HepG2 (cell line): Measurements from ENCODE around the gene POU6F1. TPM values are rescaled to one million over a fixed set of nuclear protein-coding genes. Genes with fewer than 3 reads are reported as not detected.

Experiments used
- ATAC-seq: fragments of 200-7000 bp; cut with Tn5 transposase; 3 replicates; pipeline ENCODE4 v1.9.1; 2020; ENCODE audit warnings: mild to moderate bottlenecking, moderate library complexity
- BruUV-seq: library from RNA; stranded (reverse); fragments of 400-500 nt; replicated peaks from 2 replicates; lab custom pipeline; 2021; lab: Mats Ljungman, UMichigan
- CTCF ChIA-PET: fragments of 300-600 bp; formaldehyde crosslinking; extraction: SDS; loops from one replicate; lab custom pipeline; 2021; ENCODE audit warnings: low total read pairs, inconsistent platforms, low intra/inter-chr PET ratio; lab: Yijun Ruan, JAX
- POLR2A ChIA-PET: fragments of 350-600 bp; sonication (Branson Sonifier 250); formaldehyde crosslinking; loops from one replicate; lab custom pipeline; 2020; ENCODE audit warnings: antibody characterized with exemption, inconsistent platforms; lab: Yijun Ruan, JAX
- DNase-seq: peaks from one replicate; pipeline ENCODE4 v3.0.0-alpha.2; 2015; ENCODE audit warnings: low spot score
- FAIRE-seq: peaks from 3 replicates; lab custom pipeline; 2011; peaks lifted over from hg19 to GRCh38; lab: Jason Lieb, UNC
- H2AFZ ChIP-seq: one replicate; pipeline ENCODE4 v1.6.1; 2011; ENCODE audit warnings: low read length, inconsistent platforms
- H3K27ac ChIP-seq: fragments of 300-600 bp; 3 replicates; pipeline ENCODE4 v1.8.0; 2011; ENCODE audit warnings: mixed run types, mild to moderate bottlenecking, mixed read lengths, low read length, inconsistent platforms; ENCODE audit not compliant: insufficient read depth; ENCODE audit errors: extremely low read length
- H3K27me3 ChIP-seq, 2 experiments: fragments of 200-600 bp in 1 of 2; 2 replicates in 1 of 2; 3 replicates in 1 of 2; pipeline versions ENCODE4 v1.6.0 to v1.8.0; 2011; ENCODE audit warnings: low read length in 2 of 2, mild to moderate bottlenecking in 2 of 2, moderate library complexity in 2 of 2, inconsistent platforms in 1 of 2; ENCODE audit not compliant: insufficient read depth in 2 of 2, control insufficient read depth in 1 of 2
- H3K36me3 ChIP-seq, 2 experiments: fragments of 200-600 bp in 1 of 2; replicated peaks in 1 of 2; 2 replicates in 1 of 2; 3 replicates in 1 of 2; pipeline versions ENCODE4 v1.5.1 to v1.8.0; 2011; ENCODE audit warnings: low read length in 2 of 2, inconsistent platforms in 1 of 2; ENCODE audit not compliant: insufficient read depth in 2 of 2, control insufficient read depth in 1 of 2
- H3K4me1 ChIP-seq: 2 replicates; pipeline ENCODE4 v1.5.1; 2012; ENCODE audit warnings: low read length, inconsistent platforms; ENCODE audit not compliant: insufficient read depth
- H3K4me2 ChIP-seq: 2 replicates; pipeline ENCODE4 v1.6.0; 2011; ENCODE audit warnings: low read depth, low read length, inconsistent platforms
- H3K4me3 ChIP-seq, 3 experiments: fragments of 200-600 bp in 1 of 3; sonication (generic), shearing (Covaris generic) in 1 of 3; replicated peaks in 1 of 3; 2 replicates each; pipeline ENCODE4 v1.5.1; 2011 to 2016; ENCODE audit warnings: low read length in 3 of 3, inconsistent platforms in 2 of 3, low read depth in 2 of 3, mild to moderate bottlenecking in 2 of 3, control low read depth in 1 of 3, mixed read lengths in 1 of 3; ENCODE audit not compliant: insufficient read depth in 1 of 3
- H3K79me2 ChIP-seq: one replicate; pipeline ENCODE4 v1.6.1; 2011; ENCODE audit warnings: low read length, inconsistent platforms; ENCODE audit not compliant: insufficient read depth
- H3K9ac ChIP-seq: 2 replicates; pipeline ENCODE4 v1.6.0; 2011; ENCODE audit warnings: mild to moderate bottlenecking, low read depth, low read length, inconsistent platforms; ENCODE audit not compliant: insufficient read depth
- H3K9me3 ChIP-seq: 2 replicates; pipeline ENCODE4 v1.5.1; 2012; ENCODE audit warnings: mild to moderate bottlenecking, low read length
- H4K20me1 ChIP-seq: 2 replicates; pipeline ENCODE4 v1.6.0; 2011; ENCODE audit warnings: inconsistent platforms, mild to moderate bottlenecking, low read length, moderate library complexity; ENCODE audit not compliant: insufficient read depth
- PAX8 ChIP-seq: sonication (generic); formaldehyde crosslinking; IDR thresholded peaks from 2 replicates; pipeline ENCODE4 v1.8.0; 2022; ENCODE audit warnings: mild to moderate bottlenecking, missing genetic modification reagents, borderline replicate concordance
- REXO4 ChIP-seq: sonication (generic); formaldehyde crosslinking; IDR thresholded peaks from 2 replicates; pipeline ENCODE4 v1.8.0; 2022; ENCODE audit warnings: missing genetic modification reagents, mild to moderate bottlenecking, borderline replicate concordance
- ZFP37 ChIP-seq: sonication (generic); formaldehyde crosslinking; IDR thresholded peaks from 2 replicates; pipeline ENCODE4 v1.4.0; 2020; ENCODE audit warnings: missing genetic modification reagents, borderline replicate concordance
- ZNF709 ChIP-seq: sonication (generic); formaldehyde crosslinking; IDR thresholded peaks from 2 replicates; pipeline ENCODE4 v1.5.0; 2020; ENCODE audit warnings: mild to moderate bottlenecking, missing genetic modification reagents
- WGBS: methylation state at CpG from one replicate; pipeline ENCODE4 v1.1.6; 2017; ENCODE audit warnings: low lambda C conversion rate; 5-methylcytosine and 5-hydroxymethylcytosine counted together
- in situ Hi-C: cut with HindIII; loops from 2 replicates; pipeline ENCODE4 v1.10.0; 2017; ENCODE audit warnings: low pct_unique_long_range_greater_than_20kb; ENCODE audit not compliant: extremely low pct_ligation_motif_present
- intact Hi-C: fragments of 100-400 bp; cut with micrococcal nuclease; formaldehyde crosslinking; loops from one replicate; pipeline ENCODE4 v1.10.0; 2022; ENCODE audit not compliant: unreplicated experiment
- polyA plus RNA-seq, 8 experiments: library from polyadenylated mRNA; depleted of rRNA in 3 of 8; stranded (reverse) in 7 of 8; unstranded in 1 of 8; fragments of >200 nt; fragmentation: Illumina TruSeq in 4 of 8; extraction: Trizol in 4 of 8; gene quantifications; 2 replicates each; pipeline versions ENCODE4 v1.2.1 to v1.2.3, GENCODE V29; 2011 to 2016; ENCODE audit warnings: low read depth in 4 of 8, missing spikeins in 1 of 8, mixed read lengths in 1 of 8; ENCODE audit not compliant: insufficient read depth in 1 of 8
- total RNA-seq, 5 experiments: library from RNA; depleted of rRNA; stranded (reverse); fragments of >200 nt; fragmentation: Illumina TruSeq; extraction: Trizol; gene quantifications; 2 replicates each; pipeline ENCODE4 v1.2.3, GENCODE V29; 2016; ENCODE audit warnings: low read depth in 1 of 5
- TF ChIP-seq, protein P1 (sequence below): sonication (generic); formaldehyde crosslinking; IDR thresholded peaks from 2 replicates; pipeline ENCODE4 v1.4.0; 2020; ENCODE audit warnings: missing genetic modification reagents
- TF ChIP-seq, protein P2 (sequence below): sonication (generic); formaldehyde crosslinking; IDR thresholded peaks from 2 replicates; pipeline ENCODE4 v1.4.0; 2020; ENCODE audit warnings: missing genetic modification reagents, mild to moderate bottlenecking, borderline replicate concordance
- TF ChIP-seq, protein P3 (sequence below): sonication (generic); formaldehyde crosslinking; IDR thresholded peaks from 2 replicates; pipeline ENCODE4 v1.9.0; 2021; ENCODE audit warnings: missing genetic modification reagents, borderline replicate concordance
- TF ChIP-seq, protein P4 (sequence below): sonication (generic); formaldehyde crosslinking; conservative IDR thresholded peaks from 2 replicates; pipeline ENCODE4 v1.4.0; 2020; ENCODE audit warnings: missing genetic modification reagents

Gene POU6F1
- total and polyA plus RNA-seq, 2 of the 13 experiments (the other 11 are each of a cell fraction or from before 2014, with no cell fraction given): 0.48 to 0.51 TPM

DNA sequence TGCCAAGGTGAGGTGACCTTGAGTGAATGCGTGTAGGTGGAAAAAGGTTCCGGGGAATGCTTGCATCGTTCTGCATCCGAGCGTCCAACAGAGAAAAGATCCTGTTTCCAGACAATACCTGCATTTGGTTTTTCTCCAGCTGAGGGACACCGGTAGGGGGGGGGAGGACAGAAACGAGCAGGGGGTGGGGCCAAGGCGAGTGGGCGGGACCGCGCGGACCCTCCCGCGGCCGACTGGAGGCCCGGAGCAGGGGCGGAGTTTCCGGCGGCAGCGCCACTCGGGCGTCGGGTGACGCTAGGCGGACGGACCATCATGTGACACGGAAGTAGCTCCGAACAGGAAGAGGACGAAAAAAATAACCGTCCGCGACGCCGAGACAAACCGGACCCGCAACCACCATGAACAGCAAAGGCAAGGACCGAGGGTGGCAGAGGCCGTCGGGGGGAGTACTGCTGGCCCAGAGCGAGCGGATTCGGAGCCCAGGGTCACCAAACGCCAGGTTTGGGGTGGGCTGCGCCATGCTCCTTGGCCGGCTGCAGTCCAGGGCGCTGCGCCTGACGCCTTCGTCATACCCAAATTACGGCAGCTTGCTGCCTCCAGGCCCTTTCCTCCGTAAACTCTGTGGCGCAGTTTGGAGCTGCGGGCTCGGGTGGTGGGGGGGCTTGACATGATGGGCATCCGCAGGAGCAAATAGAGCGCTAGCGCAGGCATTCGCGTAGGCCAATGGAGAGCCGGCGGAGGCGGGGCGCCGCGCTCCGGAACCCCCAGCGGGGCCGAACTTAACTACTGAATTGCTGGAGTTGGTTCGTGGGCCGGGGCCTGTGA lies 20.9 kb upstream of the POU6F1 start, which contains the start of gene DAZAP2:
Gene DAZAP2 (plus strand): TSS at position 317 of the 825 bp plus-strand sequence. CDS start 82 bp downstream, at position 399.
- in situ Hi-C loops: no loop called here
- Histone ChIP-seq H3K27me3 (no peaks in the 10 kb centered on the region; a peak in 1 of 5 replicates), H3K9ac (peak within 1 kb of the TSS; percentile 100), H3K79me2 (peaks cover 7% of the 10 kb centered on the region), H3K27ac (peak within 1 kb of the TSS; percentile 100), H4K20me1 (no peaks in the 10 kb centered on the region), H3K36me3 (peaks cover 8 to 27% of the 10 kb centered on the region in 2 experiments), H3K9me3 (no peaks in the 10 kb centered on the region), H3K4me2 (peak within 1 kb of the TSS; percentile 87), H2AFZ (peak within 1 kb of the TSS; percentile 96), H3K4me3 (peak within 1 kb of the TSS; percentile 99 to 100 (median 100)), H3K4me1 (peaks cover 18% of the 10 kb centered on the region)
- POLR2A ChIA-PET: interaction anchor here (0.6 to 2.3 kb wide), 19 partner anchors 9 to 610 kb away, joined by 3 to 43 read pairs (median 5); partner anchors contain the start of genes ATF1, CSRNP2, FIGNL2 and POU6F1
- intact Hi-C loops: no loop called here
- ATAC-seq: peak; percentile 97
- peak; percentile 88 for DNase-seq
- CTCF ChIA-PET: interaction anchor here (0.6 kb wide), 1 partner anchor 416 kb away, joined by 3 read pairs; no protein-coding TSS in a partner anchor
- 0% methylated on average over 30 of the region's 70 CpGs for WGBS
- peak; percentile 72 for FAIRE-seq
- BruUV-seq: TSS peak; percentile 74
- TF ChIP-seq, protein P1, sequence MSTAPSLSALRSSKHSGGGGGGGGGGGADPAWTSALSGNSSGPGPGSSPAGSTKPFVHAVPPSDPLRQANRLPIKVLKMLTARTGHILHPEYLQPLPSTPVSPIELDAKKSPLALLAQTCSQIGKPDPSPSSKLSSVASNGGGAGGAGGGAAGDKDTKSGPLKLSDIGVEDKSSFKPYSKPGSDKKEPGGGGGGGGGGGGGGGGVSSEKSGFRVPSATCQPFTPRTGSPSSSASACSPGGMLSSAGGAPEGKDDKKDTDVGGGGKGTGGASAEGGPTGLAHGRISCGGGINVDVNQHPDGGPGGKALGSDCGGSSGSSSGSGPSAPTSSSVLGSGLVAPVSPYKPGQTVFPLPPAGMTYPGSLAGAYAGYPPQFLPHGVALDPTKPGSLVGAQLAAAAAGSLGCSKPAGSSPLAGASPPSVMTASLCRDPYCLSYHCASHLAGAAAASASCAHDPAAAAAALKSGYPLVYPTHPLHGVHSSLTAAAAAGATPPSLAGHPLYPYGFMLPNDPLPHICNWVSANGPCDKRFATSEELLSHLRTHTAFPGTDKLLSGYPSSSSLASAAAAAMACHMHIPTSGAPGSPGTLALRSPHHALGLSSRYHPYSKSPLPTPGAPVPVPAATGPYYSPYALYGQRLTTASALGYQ (CRISPR knock-in tag): peak; percentile 64
- TF ChIP-seq, protein P2, sequence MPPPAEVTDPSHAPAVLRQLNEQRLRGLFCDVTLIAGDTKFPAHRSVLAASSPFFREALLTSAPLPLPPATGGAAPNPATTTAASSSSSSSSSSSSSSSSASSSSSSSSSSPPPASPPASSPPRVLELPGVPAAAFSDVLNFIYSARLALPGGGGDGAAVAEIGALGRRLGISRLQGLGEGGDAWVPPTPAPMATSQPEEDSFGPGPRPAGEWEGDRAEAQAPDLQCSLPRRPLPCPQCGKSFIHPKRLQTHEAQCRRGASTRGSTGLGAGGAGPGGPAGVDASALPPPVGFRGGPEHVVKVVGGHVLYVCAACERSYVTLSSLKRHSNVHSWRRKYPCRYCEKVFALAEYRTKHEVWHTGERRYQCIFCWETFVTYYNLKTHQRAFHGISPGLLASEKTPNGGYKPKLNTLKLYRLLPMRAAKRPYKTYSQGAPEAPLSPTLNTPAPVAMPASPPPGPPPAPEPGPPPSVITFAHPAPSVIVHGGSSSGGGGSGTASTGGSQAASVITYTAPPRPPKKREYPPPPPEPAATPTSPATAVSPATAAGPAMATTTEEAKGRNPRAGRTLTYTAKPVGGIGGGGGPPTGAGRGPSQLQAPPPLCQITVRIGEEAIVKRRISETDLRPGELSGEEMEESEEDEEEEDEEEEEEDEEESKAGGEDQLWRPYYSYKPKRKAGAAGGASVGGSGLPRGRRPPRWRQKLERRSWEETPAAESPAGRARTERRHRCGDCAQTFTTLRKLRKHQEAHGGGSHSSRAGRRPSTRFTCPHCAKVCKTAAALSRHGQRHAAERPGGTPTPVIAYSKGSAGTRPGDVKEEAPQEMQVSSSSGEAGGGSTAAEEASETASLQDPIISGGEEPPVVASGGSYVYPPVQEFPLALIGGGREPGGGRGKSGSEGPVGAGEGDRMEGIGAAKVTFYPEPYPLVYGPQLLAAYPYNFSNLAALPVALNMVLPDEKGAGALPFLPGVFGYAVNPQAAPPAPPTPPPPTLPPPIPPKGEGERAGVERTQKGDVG (CRISPR knock-in tag): no peak; the same call in 1 of the 2 replicates
- TF ChIP-seq, protein P3, sequence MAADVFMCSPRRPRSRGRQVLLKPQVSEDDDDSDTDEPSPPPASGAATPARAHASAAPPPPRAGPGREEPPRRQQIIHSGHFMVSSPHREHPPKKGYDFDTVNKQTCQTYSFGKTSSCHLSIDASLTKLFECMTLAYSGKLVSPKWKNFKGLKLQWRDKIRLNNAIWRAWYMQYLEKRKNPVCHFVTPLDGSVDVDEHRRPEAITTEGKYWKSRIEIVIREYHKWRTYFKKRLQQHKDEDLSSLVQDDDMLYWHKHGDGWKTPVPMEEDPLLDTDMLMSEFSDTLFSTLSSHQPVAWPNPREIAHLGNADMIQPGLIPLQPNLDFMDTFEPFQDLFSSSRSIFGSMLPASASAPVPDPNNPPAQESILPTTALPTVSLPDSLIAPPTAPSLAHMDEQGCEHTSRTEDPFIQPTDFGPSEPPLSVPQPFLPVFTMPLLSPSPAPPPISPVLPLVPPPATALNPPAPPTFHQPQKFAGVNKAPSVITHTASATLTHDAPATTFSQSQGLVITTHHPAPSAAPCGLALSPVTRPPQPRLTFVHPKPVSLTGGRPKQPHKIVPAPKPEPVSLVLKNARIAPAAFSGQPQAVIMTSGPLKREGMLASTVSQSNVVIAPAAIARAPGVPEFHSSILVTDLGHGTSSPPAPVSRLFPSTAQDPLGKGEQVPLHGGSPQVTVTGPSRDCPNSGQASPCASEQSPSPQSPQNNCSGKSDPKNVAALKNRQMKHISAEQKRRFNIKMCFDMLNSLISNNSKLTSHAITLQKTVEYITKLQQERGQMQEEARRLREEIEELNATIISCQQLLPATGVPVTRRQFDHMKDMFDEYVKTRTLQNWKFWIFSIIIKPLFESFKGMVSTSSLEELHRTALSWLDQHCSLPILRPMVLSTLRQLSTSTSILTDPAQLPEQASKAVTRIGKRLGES: no peak
- TF ChIP-seq, protein P4, sequence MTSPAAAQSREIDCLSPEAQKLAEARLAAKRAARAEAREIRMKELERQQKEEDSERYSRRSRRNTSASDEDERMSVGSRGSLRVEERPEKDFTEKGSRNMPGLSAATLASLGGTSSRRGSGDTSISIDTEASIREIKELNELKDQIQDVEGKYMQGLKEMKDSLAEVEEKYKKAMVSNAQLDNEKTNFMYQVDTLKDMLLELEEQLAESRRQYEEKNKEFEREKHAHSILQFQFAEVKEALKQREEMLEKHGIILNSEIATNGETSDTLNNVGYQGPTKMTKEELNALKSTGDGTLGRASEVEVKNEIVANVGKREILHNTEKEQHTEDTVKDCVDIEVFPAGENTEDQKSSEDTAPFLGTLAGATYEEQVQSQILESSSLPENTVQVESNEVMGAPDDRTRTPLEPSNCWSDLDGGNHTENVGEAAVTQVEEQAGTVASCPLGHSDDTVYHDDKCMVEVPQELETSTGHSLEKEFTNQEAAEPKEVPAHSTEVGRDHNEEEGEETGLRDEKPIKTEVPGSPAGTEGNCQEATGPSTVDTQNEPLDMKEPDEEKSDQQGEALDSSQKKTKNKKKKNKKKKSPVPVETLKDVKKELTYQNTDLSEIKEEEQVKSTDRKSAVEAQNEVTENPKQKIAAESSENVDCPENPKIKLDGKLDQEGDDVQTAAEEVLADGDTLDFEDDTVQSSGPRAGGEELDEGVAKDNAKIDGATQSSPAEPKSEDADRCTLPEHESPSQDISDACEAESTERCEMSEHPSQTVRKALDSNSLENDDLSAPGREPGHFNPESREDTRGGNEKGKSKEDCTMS (CRISPR knock-in tag): no peak
- TF ChIP-seq REXO4 (CRISPR knock-in tag) (no peak), PAX8 (CRISPR knock-in tag) (no peak), ZFP37 (CRISPR knock-in tag) (peak; percentile 83), ZNF709 (CRISPR knock-in tag) (peak; percentile 59; the same call in 1 of the 2 replicates)
